Activated T-cell treated with anti-CD3 and anti-CD28 coated beads, Interleukin-2, amount 50 U/mL, for 1 hour (primary cell): ENCODE results near the gene GPR101.

Experiments used
- DNase-seq: peaks from one replicate; pipeline ENCODE4 v3.0.0-alpha.2; 2020

The GPR101 gene

GRCh38 chrX:137033774-137034507, at the start of gene GPR101:
GPR101 (minus strand) TSS chrX:137033995; CDS start chrX:137031674, 2,321 bp downstream.
- DNase-seq = peak; percentile 23

GRCh38 chrX:137081239-137081638, 47.4 kb upstream of the GPR101 start:
- DNase-seq = no peak

- DNase-seq = no peak
Observed at GRCh38 chrX:137072396-137072795, 38.6 kb upstream of the GPR101 start.

- DNase-seq = no peak
Observed at GRCh38 chrX:137071596-137071995, 37.8 kb upstream of the GPR101 start.

- no peak for DNase-seq
Observed at GRCh38 chrX:137067147-137067546, 33.4 kb upstream of the GPR101 start.

GRCh38 chrX:137062915-137063617, 29.3 kb upstream of the GPR101 start:
- DNase-seq = no peak

- DNase-seq = no peak
Observed at GRCh38 chrX:137058339-137059127, 24.7 kb upstream of the GPR101 start.

- DNase-seq = no peak
Observed at GRCh38 chrX:137052643-137053235, 18.9 kb upstream of the GPR101 start.

GRCh38 chrX:137051978-137052642, 18.3 kb upstream of the GPR101 start:
- DNase-seq = peak; percentile 87

GRCh38 chrX:137044893-137045292, 11.1 kb upstream of the GPR101 start:
- DNase-seq = no peak

- no peak for DNase-seq
Observed at GRCh38 chrX:137043736-137044135, 9.9 kb upstream of the GPR101 start.

- no peak for DNase-seq
Observed at GRCh38 chrX:137041329-137041728, 7.5 kb upstream of the GPR101 start.

- no peak for DNase-seq
Observed at GRCh38 chrX:137040113-137040794, 6.5 kb upstream of the GPR101 start.

- DNase-seq = no peak
Observed at GRCh38 chrX:137034508-137034872, 695 bp upstream of the GPR101 start.

GRCh38 chrX:137032841-137033773, 688 bp downstream of the GPR101 start:
- no peak for DNase-seq

GRCh38 chrX:137032341-137032694, 1.5 kb downstream of the GPR101 start:
- no peak for DNase-seq

GRCh38 chrX:137031517-137032340, 2.1 kb downstream of the GPR101 start:
- DNase-seq = peak; percentile 44

GRCh38 chrX:137031039-137031438, 2.8 kb downstream of the GPR101 start:
- DNase-seq = no peak

GRCh38 chrX:137028699-137029098, 5.1 kb downstream of the GPR101 start:
- DNase-seq = no peak

GRCh38 chrX:137025930-137026329, 7.9 kb downstream of the GPR101 start:
- DNase-seq = no peak
